HEK293T (cell line): ENCODE measurements around the gene NOL9.
A peak's percentile ranks its signal among the peaks of the same experiment; 100 is the strongest.

Source experiments
- CTCF ChIA-PET: fragments of 350-600 bp; formaldehyde crosslinking; extraction: SDS; loops from one replicate; lab custom pipeline; 2021; ENCODE audit warnings: antibody characterized with exemption, inconsistent platforms; lab: Yijun Ruan, JAX
- POLR2A ChIA-PET: fragments of 350-600 bp; formaldehyde crosslinking; extraction: SDS; loops from one replicate; lab custom pipeline; 2020; ENCODE audit warnings: antibody characterized with exemption, inconsistent platforms; lab: Yijun Ruan, JAX
- DNase-seq: peaks from one replicate; pipeline ENCODE4 v3.0.0; 2012; ENCODE audit warnings: mixed read lengths; ENCODE audit errors: extremely low spot score
- ARNT ChIP-seq: fragments of 450-650 bp; IDR thresholded peaks from 2 replicates; pipeline ENCODE4 v1.6.1; 2017; ENCODE audit warnings: mild to moderate bottlenecking
- BHLHE40 ChIP-seq: fragments of 450-650 bp; IDR thresholded peaks from 2 replicates; pipeline ENCODE4 v1.6.1; 2016; ENCODE audit warnings: mild to moderate bottlenecking, moderate library complexity, borderline replicate concordance
- CTBP1 ChIP-seq: fragments of 450-650 bp; IDR thresholded peaks from 2 replicates; pipeline ENCODE4 v1.6.1; 2016; ENCODE audit warnings: borderline replicate concordance
- ELF4 ChIP-seq: fragments of 450-650 bp; IDR thresholded peaks from 2 replicates; pipeline ENCODE4 v1.6.1; 2017; ENCODE audit warnings: antibody characterized with exemption
- FOXA1 ChIP-seq: fragments of 450-650 bp; IDR thresholded peaks from 2 replicates; pipeline ENCODE4 v1.6.1; 2016; ENCODE audit warnings: mild to moderate bottlenecking
- FOXK2 ChIP-seq: fragments of 450-650 bp; IDR thresholded peaks from 2 replicates; pipeline ENCODE4 v1.6.1; 2016; ENCODE audit warnings: mild to moderate bottlenecking
- FOXM1 ChIP-seq: fragments of 450-650 bp; IDR thresholded peaks from 2 replicates; pipeline ENCODE4 v1.6.1; 2017; ENCODE audit warnings: mild to moderate bottlenecking, borderline replicate concordance
- HDGF ChIP-seq: fragments of 450-650 bp; IDR thresholded peaks from 2 replicates; pipeline ENCODE4 v1.6.1; 2017; ENCODE audit warnings: antibody characterized with exemption, borderline replicate concordance
- L3MBTL2 ChIP-seq: fragments of 450-650 bp; conservative IDR thresholded peaks from 2 replicates; pipeline ENCODE4 v1.6.1; 2016; ENCODE audit warnings: mild to moderate bottlenecking
- LEF1 ChIP-seq: fragments of 450-650 bp; IDR thresholded peaks from 2 replicates; pipeline ENCODE4 v1.6.1; 2017; ENCODE audit warnings: mild to moderate bottlenecking, borderline replicate concordance
- NFRKB ChIP-seq: fragments of 450-650 bp; IDR thresholded peaks from 2 replicates; pipeline ENCODE4 v1.6.1; 2016; ENCODE audit warnings: mild to moderate bottlenecking, moderate library complexity
- SP1 ChIP-seq: fragments of 450-650 bp; IDR thresholded peaks from 2 replicates; pipeline ENCODE4 v1.6.1; 2017
- SUZ12 ChIP-seq: fragments of 450-650 bp; IDR thresholded peaks from 2 replicates; pipeline ENCODE4 v1.6.1; 2016; ENCODE audit warnings: mild to moderate bottlenecking
- TARDBP ChIP-seq: fragments of 450-650 bp; IDR thresholded peaks from 2 replicates; pipeline ENCODE4 v1.6.1; 2016
- ZNF384 ChIP-seq: fragments of 450-650 bp; IDR thresholded peaks from 2 replicates; pipeline ENCODE4 v1.6.1; 2016
- TF ChIP-seq, protein P1 (sequence below): fragments of 450-650 bp; IDR thresholded peaks from 2 replicates; pipeline ENCODE4 v1.6.1; 2016

NOL9 gene

DNA sequence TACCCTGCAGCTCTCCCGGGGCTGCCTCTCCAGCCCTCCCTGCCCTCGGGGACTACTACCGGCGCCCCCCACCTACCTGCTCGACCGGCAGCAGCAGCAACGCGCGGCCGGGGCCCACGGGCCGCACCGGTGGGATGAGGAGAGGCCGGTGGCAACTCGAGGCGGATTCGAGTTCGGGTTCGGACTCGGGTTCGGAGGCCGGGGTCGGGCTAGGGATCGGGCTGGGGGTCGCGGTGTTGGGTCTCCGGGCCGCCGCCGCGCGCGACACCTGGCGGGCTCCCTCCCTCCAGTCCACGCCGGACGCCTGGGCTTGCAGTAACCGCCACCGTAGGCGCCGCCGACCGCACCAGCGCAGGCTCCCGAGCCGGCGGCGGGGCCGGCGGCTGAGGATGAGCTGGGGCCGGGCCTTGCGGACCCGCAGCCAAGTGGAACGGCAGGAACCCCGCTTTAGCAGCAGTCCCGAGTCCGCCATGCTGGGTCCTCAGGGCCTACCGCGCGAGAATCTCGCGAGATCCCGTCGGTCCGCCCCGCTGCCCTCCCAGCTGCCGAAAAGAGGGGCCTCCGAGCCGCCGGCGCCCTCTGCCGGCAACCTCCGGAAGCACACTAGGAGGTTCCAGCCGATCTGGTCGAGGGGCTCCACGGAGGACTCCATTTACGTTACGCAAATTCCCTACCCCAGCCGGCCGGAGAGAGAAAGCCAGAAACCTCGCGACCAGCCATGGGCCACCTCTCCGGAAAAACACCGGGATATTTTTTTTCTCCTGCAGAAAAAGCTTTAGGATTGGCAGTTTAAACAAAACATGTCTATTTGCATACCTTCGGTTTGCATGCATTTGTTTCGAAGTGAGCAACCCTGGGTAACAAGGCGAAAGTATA, at the start of gene NOL9:
Gene NOL9 (minus strand): TSS at position 483 of the 876 bp plus-strand sequence. CDS start 11 bp downstream, at position 472.
- peak; percentile 97 for DNase-seq
- TF ChIP-seq NFRKB (peak; percentile 14; the same call in 1 of the 2 replicates), HDGF (no peak), SUZ12 (no peak), ELF4 (0 out of 2 replicates have a peak, but pooled peaks have one; percentile 18), BHLHE40 (no peak), SP1 (peak; percentile 69; the same call in 1 of the 2 replicates), TARDBP (no peak), LEF1 (0 out of 2 replicates have a peak, but pooled peaks have one; percentile 53), FOXA1 (no peak)
- TF ChIP-seq, protein P1, sequence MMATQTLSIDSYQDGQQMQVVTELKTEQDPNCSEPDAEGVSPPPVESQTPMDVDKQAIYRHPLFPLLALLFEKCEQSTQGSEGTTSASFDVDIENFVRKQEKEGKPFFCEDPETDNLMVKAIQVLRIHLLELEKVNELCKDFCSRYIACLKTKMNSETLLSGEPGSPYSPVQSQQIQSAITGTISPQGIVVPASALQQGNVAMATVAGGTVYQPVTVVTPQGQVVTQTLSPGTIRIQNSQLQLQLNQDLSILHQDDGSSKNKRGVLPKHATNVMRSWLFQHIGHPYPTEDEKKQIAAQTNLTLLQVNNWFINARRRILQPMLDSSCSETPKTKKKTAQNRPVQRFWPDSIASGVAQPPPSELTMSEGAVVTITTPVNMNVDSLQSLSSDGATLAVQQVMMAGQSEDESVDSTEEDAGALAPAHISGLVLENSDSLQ = no peak
- ChIA-PET POLR2A (interaction anchor here (0.7 to 3.6 kb wide), 5 partner anchors 18 to 61 kb away, joined by 3 to 25 read pairs (median 3); partner anchors contain the start of genes KLHL21 and ZBTB48), CTCF (interaction anchor here (0.6 to 1.4 kb wide), 11 partner anchors 12 to 192 kb away, joined by 3 to 7 read pairs (median 3); partner anchors contain the start of genes KLHL21 and ZBTB48)

DNA sequence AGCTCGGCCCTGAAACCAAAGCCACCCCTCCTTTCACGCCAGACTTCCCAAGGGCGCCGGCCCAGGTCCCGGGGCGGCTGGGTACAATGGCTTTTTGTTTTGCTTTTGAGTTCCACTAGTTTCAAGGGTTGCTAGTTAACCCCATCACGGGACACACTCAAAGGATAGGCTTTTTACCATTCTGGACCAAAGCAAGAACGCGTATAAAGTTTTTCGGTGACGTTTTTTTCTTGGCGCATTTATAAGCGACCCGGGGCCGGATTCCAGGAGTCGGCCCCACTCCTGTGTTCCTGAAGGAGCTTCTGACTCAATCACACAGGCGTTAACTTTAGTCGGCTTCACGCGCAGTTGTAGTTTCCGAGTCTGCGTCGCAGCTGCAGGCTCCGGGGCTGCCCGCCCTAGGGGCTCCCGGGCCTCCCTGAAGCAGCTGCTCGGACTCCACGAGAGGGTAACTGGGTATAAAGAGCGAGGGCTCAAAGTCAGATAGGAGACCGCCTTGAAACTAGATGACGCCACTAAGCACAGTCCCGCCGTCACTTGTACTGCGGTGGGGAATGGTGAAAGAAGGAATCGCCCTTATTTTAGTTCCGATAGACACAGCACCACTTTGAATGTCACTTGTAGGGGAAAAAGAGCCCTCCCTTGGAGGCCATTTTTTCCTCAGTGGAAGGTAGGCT, 49.1 kb upstream of the NOL9 start:
- CTCF ChIA-PET = interaction anchor here (0.6 kb wide), 1 partner anchor 49 kb away, joined by 3 read pairs; the partner anchor contains the start of gene NOL9
- TF ChIP-seq, protein P1 = no peak
- TF ChIP-seq FOXK2 (no peak), FOXA1 (no peak), SUZ12 (no peak), FOXM1 (no peak), HDGF (no peak), L3MBTL2 (no peak)
- POLR2A ChIA-PET = interaction anchor here (0.7 to 6.1 kb wide), 10 partner anchors 9 to 96 kb away, joined by 3 to 55 read pairs (median 5); partner anchors contain the start of genes NOL9, PHF13, TAS1R1 and ZBTB48
- DNase-seq = no peak

DNA sequence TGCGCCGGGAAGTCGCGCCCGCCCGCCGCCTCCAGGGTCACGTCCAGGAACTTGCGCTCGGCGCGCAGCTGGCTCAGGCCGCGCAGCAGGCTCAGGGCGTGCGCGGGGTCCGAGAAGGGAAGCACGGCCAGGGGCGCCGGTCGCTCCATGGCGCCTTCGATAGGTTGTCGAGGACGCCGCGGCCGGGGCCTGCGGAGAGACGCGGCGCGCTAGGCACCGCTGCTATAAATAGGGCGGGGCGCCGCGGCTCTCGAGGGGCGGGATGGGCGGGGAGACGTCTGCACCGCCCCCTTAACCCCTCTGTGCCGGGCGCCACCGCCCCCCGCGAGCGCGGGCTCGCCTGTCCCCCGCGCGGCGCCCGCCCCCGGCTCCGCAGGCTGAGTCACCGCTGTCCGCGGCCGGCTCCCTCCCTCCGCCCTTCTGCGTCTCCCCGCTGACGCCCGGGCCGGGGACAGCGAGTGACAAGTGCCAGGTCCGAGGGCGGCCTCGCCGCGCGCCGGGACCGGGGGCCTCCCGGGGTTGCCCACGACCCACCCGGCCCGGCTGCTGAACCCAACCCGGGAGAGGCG, 48.4 kb upstream of the NOL9 start, which contains the start of gene KLHL21:
Gene KLHL21 (minus strand): TSS at position 201 of the 569 bp plus-strand sequence. CDS start 52 bp downstream, at position 149.
- CTCF ChIA-PET = interaction anchor here (1.3 kb wide), 1 partner anchor 48 kb away, joined by 3 read pairs; the partner anchor contains the start of gene NOL9
- POLR2A ChIA-PET = interaction anchor here (0.7 to 6.1 kb wide), 11 partner anchors 9 to 95 kb away, joined by 3 to 55 read pairs (median 5); partner anchors contain the start of genes NOL9, PHF13, TAS1R1 and ZBTB48
- DNase-seq = peak; percentile 81
- TF ChIP-seq FOXM1 = peak; percentile 43; the same call in 1 of the 2 replicates
- TF ChIP-seq TARDBP = no peak

DNA sequence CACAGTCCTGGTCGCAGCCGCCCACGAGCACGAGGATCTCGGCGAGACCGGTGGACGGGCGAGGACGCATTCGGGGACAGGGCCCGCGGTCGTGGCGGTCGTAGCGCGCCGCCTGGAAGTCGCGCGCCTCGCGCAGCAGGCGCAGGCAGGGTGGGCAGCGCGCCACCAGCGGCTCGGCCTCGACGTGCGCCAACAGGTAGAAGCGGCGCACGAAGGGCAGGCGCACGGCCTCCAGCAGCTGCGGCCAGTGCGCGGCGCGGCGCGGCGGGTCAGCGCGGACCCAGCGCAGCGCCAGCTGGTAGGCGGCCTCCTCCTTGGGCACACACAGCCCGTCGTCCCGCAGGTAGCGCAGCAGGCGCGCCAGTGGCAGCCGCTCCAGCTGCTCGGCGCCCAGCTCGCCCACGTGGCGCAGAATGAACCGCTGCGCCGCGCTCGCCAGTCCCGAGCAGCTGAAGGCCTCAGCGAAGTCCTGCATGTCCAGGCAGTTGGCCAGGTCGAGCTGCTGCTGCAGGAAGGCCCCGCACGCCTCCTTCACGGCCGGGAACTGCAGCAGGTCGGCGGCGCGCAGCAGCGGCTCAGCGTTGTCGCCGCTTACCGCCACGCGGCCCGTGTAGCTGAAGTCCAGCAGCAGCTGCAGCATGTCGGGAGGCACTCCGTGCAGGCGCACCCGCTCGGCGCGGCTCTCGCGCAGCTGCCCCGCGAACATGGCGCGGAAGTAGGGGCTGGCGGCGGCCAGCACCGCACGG, 47.8 kb upstream of the NOL9 start:
- no peak for DNase-seq
- ChIA-PET POLR2A (interaction anchor here (0.9 to 6.1 kb wide), 10 partner anchors 10 to 184 kb away, joined by 3 to 55 read pairs (median 6); partner anchors contain the start of genes NOL9, PHF13, TAS1R1 and ZBTB48), CTCF (interaction anchor here (1.3 kb wide), 1 partner anchor 48 kb away, joined by 3 read pairs; the partner anchor contains the start of gene NOL9)
- TF ChIP-seq TARDBP (no peak), L3MBTL2 (peak; percentile 77)

DNA sequence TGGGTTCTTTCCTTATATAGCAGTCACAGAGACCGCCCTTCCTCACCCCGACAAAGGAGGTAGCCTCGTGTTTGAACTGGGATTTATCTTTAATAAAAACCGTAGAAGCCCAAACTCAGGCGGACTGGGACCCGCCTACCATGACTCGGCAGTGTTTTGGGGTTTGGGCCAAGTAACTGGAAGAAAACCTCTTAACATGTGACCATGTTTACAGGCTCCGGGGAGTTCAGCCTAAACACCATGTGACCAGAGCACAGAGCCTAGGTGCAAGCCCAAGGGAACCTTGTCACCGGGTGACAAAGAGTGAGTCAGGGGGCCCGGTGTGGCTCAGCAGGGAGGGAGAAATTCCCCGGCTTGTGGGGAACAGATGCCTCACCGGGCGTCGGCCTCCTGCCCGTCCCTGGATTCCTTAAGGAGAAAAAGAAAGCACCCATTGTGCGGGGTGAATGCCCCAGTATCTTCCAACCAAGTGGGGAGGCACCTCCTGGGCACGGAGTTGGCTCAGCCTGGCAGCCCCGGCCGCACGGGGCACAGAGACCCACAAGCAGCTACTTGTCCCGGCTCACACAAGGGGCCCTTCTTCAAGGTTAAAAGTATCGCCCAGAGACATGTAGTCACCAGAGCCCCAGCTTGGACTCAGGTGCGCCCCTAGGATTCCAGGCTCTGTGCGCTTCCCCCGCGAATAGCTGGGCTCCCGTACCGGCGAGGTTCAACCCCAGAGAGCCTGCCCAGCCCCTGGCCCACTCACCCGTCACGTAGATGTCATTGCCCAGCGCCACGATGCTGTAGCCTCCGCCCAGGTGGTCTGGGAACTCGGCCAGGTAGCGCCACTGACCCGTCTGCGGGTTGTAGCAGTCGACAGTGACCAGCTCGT, 47.0 kb upstream of the NOL9 start:
- ChIA-PET CTCF (interaction anchor here (1.3 kb wide), 1 partner anchor 47 kb away, joined by 3 read pairs; the partner anchor contains the start of gene NOL9), POLR2A (interaction anchor here (0.8 to 6.1 kb wide), 11 partner anchors 11 to 183 kb away, joined by 3 to 55 read pairs (median 4); partner anchors contain the start of genes NOL9, PHF13, TAS1R1 and ZBTB48)
- no peak for DNase-seq
- TF ChIP-seq HDGF (no peak), SUZ12 (no peak), BHLHE40 (no peak), FOXK2 (no peak), NFRKB (no peak), ZNF384 (no peak), LEF1 (no peak), FOXM1 (no peak), ELF4 (no peak), FOXA1 (no peak), SP1 (no peak), CTBP1 (no peak), ARNT (no peak), L3MBTL2 (no peak), TARDBP (no peak)
- TF ChIP-seq, protein P1 = no peak
